Osteocyte (in vitro differentiated cells): ENCODE results near the gene HACE1. TPM values are rescaled to one million over a fixed set of nuclear protein-coding genes. Genes with fewer than 3 reads are reported as not detected.

Experiments
- DNase-seq: peaks from one replicate; pipeline ENCODE4 v3.0.0; 2021; ENCODE audit warnings: mixed read lengths; ENCODE audit not compliant: unreplicated experiment; ENCODE audit errors: extremely low spot score
- H3K27ac Mint-ChIP-seq: one replicate; pipeline ENCODE4 v1.8.0; 2021; ENCODE audit warnings: mild to moderate bottlenecking, mixed read lengths; ENCODE audit not compliant: unreplicated experiment
- H3K27me3 Mint-ChIP-seq: one replicate; pipeline ENCODE4 v1.8.0; 2021; ENCODE audit warnings: mixed read lengths; ENCODE audit not compliant: unreplicated experiment
- H3K36me3 Mint-ChIP-seq: one replicate; pipeline ENCODE4 v1.8.0; 2021; ENCODE audit warnings: mixed read lengths; ENCODE audit not compliant: unreplicated experiment
- H3K4me1 Mint-ChIP-seq: one replicate; pipeline ENCODE4 v1.8.0; 2021; ENCODE audit warnings: mixed read lengths; ENCODE audit not compliant: unreplicated experiment
- H3K4me3 Mint-ChIP-seq: one replicate; pipeline ENCODE4 v1.8.0; 2021; ENCODE audit warnings: mild to moderate bottlenecking, moderate library complexity, mixed read lengths; ENCODE audit not compliant: unreplicated experiment
- H3K9me3 Mint-ChIP-seq: one replicate; pipeline ENCODE4 v1.8.0; 2021; ENCODE audit warnings: mixed read lengths; ENCODE audit not compliant: unreplicated experiment
- total RNA-seq: library from RNA; stranded (reverse); gene quantifications from 2 replicates; pipeline ENCODE4 v1.2.1, GENCODE V29; 2021
- TF ChIP-seq, protein P1 (sequence below): fragments of 200-600 bp; sonication (generic); IDR thresholded peaks from 2 replicates; pipeline ENCODE4 v1.5.0; 2021; ENCODE audit warnings: antibody characterized with exemption, mild to moderate bottlenecking, moderate library complexity

HACE1 gene
- total RNA-seq, 1 donor from 2014 or later: 29.9 TPM

DNA sequence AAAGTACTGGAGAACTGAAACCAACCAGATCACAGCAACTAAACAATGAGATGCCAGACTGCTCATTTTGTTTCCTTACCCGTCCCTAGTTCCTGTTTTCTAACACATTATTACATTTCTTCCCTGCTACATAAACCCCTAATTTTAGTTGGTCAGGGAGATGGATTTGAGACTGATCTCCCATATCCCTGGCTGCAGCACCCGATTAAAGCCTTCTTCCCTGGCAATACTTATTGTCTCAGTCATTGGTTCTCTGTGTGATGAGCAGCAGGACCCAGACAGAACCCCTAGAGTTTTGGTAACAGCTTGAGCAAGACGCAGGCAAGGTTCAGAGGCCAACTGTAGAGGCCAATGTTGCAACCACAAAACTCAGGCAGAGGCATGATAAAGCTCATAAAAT is 28.3 kb upstream of the HACE1 start:
- TF ChIP-seq, protein P1, sequence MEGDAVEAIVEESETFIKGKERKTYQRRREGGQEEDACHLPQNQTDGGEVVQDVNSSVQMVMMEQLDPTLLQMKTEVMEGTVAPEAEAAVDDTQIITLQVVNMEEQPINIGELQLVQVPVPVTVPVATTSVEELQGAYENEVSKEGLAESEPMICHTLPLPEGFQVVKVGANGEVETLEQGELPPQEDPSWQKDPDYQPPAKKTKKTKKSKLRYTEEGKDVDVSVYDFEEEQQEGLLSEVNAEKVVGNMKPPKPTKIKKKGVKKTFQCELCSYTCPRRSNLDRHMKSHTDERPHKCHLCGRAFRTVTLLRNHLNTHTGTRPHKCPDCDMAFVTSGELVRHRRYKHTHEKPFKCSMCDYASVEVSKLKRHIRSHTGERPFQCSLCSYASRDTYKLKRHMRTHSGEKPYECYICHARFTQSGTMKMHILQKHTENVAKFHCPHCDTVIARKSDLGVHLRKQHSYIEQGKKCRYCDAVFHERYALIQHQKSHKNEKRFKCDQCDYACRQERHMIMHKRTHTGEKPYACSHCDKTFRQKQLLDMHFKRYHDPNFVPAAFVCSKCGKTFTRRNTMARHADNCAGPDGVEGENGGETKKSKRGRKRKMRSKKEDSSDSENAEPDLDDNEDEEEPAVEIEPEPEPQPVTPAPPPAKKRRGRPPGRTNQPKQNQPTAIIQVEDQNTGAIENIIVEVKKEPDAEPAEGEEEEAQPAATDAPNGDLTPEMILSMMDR: no peak
- H3K27me3 Mint-ChIP-seq: peaks cover 43% of the 10 kb centered on the region
- H3K9me3 Mint-ChIP-seq: peaks cover 11% of the 10 kb centered on the region
- no peak overlapping the region for H3K27ac Mint-ChIP-seq
- H3K4me3 Mint-ChIP-seq: no peak overlapping the region
- no peak for DNase-seq
- H3K4me1 Mint-ChIP-seq: no peaks in the 10 kb centered on the region
- H3K36me3 Mint-ChIP-seq: no peaks in the 10 kb centered on the region

DNA sequence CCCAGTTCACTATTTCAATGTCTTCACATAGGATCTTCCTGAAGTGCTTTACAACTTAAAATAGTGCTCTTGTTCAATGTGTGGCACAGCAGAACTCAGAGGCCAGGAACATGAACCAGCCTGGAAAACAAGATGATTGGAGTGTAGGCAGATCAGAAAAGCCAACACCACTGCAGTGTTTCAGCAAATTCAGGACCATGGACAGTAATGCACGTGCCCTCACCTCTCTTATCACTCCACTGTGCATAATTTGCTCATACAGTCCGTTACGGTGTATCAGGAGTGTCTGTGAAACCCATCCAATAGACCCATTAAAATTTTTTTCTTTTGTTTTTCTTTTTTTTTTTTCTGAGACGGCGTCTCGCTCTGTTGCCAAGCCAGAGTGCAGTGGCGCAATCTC is 27.6 kb upstream of the HACE1 start:
- H3K4me3 Mint-ChIP-seq: no peak overlapping the region
- no peak overlapping the region for H3K27ac Mint-ChIP-seq
- H3K27me3 Mint-ChIP-seq: peaks cover 41% of the 10 kb centered on the region
- H3K9me3 Mint-ChIP-seq: peaks cover 11% of the 10 kb centered on the region
- DNase-seq: no peak
- H3K4me1 Mint-ChIP-seq: no peaks in the 10 kb centered on the region
- H3K36me3 Mint-ChIP-seq: no peaks in the 10 kb centered on the region
- TF ChIP-seq, protein P1: no peak

DNA sequence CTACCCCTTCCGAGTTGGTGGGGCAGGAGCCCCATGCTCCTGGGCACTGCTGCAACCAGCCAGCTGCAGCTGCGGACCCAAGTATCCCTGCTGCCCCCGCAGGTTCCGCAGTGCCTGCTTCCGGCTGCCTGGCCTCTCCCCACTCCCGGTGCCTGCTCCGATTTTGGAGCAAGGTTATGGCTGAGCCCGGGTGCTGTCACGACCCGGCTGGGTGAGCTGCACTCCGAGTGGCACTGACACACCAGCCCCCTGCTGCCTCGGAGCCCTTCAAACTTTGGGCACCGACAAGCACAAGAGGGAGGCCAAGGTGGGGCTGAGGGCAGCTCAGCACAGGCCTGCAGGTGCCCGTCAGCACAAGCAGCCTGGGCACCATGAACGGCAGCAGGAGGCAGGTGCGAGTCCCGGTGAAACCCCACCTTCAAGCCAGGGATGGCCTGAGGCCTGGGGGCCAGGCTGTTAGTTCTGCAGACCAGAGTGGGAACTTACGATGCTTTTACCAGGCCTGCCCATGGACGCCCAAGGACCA is 25.9 kb upstream of the HACE1 start:
- no peak overlapping the region for H3K4me3 Mint-ChIP-seq
- no peak overlapping the region for H3K27ac Mint-ChIP-seq
- H3K4me1 Mint-ChIP-seq: no peaks in the 10 kb centered on the region
- H3K27me3 Mint-ChIP-seq: peaks cover 45% of the 10 kb centered on the region
- TF ChIP-seq, protein P1: no peak
- DNase-seq: no peak
- H3K36me3 Mint-ChIP-seq: no peaks in the 10 kb centered on the region
- H3K9me3 Mint-ChIP-seq: peaks cover 11% of the 10 kb centered on the region

DNA sequence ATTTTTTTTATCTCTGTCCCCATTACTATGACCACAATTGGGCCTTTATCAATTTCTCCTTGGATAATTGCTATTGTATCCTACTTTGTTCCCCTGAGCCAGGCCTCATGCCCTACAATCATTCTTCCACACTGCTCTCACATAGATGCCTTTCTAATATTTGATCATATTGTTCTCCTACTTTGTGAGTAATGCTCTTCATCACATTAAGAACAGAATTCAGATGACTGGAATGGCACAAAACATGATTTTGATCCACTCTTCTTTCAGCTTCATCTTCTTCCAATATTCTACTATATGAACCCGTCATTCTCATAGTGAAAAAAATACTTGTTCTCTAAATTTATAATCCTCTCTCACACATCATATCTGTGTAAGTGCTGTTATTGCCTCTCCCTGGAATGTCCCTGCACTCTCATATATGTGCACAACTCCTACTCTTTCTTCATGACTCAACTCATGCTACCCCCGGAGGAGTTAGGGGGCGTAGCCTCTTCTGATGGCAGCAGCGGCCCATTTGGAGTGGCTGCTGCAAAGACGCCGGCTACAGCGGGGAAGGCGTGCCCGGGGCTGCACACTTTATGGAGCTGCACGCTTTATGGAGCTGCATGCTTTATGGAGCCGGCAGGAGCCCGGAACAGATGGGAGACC is 25.3 kb upstream of the HACE1 start:
- no peak overlapping the region for H3K4me3 Mint-ChIP-seq
- no peak for DNase-seq
- peaks cover 46% of the 10 kb centered on the region for H3K27me3 Mint-ChIP-seq
- no peaks in the 10 kb centered on the region for H3K4me1 Mint-ChIP-seq
- no peaks in the 10 kb centered on the region for H3K36me3 Mint-ChIP-seq
- no peak overlapping the region for H3K27ac Mint-ChIP-seq
- TF ChIP-seq, protein P1: no peak
- peaks cover 11% of the 10 kb centered on the region for H3K9me3 Mint-ChIP-seq

DNA sequence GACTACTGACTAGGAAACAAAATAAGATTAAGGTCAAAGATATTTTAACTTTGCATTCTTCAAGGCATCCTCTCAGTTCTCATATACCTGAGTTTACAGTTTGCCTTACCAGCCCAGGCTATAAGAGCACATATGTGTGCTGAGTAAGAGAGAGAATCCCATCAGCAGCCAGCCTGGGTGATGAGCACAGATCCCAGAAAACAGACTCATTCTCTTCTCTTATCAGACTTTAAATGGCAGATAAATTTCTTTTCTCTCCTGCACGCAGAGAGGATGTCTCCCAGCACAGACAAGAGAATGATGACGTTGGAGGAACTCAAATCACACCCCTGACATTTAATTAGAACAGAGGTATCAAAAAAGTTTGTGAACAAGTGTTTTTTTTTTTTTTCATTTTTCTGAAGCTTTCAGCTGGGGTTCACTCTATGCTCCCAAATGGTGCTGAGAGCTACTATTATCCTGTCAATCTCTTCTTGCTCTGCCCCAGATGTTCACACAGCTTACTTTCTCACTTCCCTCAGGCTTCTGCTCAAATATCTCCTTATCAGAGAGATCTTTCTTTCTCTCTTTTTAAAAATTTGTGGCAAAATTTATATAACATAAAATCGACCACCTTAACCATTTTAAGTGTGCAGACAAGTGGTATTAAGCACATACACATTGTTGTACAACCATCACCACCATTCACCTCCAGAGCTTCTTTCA is 22.4 kb upstream of the HACE1 start:
- Mint-ChIP-seq H3K4me3 (no peak overlapping the region), H3K4me1 (no peaks in the 10 kb centered on the region), H3K36me3 (no peaks in the 10 kb centered on the region), H3K27me3 (peaks cover 33% of the 10 kb centered on the region), H3K27ac (no peak overlapping the region), H3K9me3 (no peaks in the 10 kb centered on the region)
- no peak for DNase-seq
- TF ChIP-seq, protein P1: no peak
